ENCODE data around the gene DTD2. TPM values are rescaled to one million over a fixed set of nuclear protein-coding genes. Genes with fewer than 3 reads are reported as not detected.

DTD2 gene
- total RNA-seq, 4 donors from 2014 or later: 7.5 to 62.7 (median 25.9) TPM

DNA sequence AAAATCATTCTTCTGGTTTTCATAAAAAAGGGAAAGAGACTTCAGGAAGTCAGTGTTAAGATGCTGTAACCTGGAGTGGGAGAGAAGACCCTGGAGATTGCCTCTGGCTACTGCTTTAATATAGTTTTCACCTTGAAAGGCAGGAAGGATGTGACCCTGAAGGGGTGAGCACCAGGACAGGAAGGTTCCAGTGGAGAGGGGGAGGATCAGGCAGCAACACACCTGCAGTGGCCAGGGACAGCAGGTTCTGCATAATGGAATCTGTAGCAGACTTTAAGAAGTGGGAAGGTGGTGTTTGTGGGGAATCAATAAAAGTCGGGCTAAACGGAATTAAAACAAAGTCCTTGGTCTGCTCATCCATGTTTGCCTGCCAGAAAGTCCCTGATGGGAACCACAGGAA lies 30.6 kb downstream of the DTD2 start:
- WGBS, 2 donors (ENCODE audit: low coverage in 1 of 2): 80% methylated on average over 2 of the region's 2 CpGs; no CpG with 5 or more reads in 1 of the 2 donors
- Histone ChIP-seq H3K27ac (no peak overlapping the region), H3K4me3 (no peak overlapping the region), H3K4me1 (no peaks in the 10 kb centered on the region), H3K36me3 (no peaks in the 10 kb centered on the region), H3K9me3 (no peaks in the 10 kb centered on the region), H3K27me3 (no peaks in the 10 kb centered on the region)
- DNase-seq: no peak
- TF ChIP-seq, protein P1, sequence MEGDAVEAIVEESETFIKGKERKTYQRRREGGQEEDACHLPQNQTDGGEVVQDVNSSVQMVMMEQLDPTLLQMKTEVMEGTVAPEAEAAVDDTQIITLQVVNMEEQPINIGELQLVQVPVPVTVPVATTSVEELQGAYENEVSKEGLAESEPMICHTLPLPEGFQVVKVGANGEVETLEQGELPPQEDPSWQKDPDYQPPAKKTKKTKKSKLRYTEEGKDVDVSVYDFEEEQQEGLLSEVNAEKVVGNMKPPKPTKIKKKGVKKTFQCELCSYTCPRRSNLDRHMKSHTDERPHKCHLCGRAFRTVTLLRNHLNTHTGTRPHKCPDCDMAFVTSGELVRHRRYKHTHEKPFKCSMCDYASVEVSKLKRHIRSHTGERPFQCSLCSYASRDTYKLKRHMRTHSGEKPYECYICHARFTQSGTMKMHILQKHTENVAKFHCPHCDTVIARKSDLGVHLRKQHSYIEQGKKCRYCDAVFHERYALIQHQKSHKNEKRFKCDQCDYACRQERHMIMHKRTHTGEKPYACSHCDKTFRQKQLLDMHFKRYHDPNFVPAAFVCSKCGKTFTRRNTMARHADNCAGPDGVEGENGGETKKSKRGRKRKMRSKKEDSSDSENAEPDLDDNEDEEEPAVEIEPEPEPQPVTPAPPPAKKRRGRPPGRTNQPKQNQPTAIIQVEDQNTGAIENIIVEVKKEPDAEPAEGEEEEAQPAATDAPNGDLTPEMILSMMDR (IDR thresholded peaks at IDR 0.05): no peak
- TF ChIP-seq EP300 (IDR thresholded peaks at IDR 0.05; ENCODE audit: low read depth) (no peak), POLR2A (IDR thresholded peaks at IDR 0.05) (no peak), POLR2AphosphoS5 (IDR thresholded peaks at IDR 0.05) (no peak)
- in situ Hi-C loops (cut with MboI; ENCODE audit: low pct_ligation_motif_present in 1 of 4, low pct_unique_long_range_greater_than_20kb in 1 of 4, low sequenced_read_pairs in 3 of 4): no loop called here
- intact Hi-C loops (cut with DNase I; ENCODE audit: low total_unique reads): no loop called here

DNA sequence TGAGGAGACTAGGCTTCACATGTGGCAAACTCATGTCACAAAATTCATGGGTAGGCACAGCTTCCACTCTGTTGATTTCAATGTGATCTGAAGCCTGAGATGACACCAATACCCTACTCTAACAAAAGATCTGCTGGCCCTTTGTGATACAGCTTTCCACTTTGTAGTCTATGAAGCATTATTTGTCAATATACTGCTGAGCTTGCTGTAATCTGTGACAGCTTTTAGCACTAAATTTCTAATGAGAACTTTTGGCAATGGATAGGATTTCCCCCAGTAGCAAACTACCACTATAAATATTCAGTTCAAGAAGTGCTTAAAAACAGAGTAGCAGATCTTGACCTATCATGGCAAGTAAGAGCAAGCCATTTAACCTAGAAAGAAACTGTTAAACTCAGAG lies 31.4 kb downstream of the DTD2 start:
- Histone ChIP-seq H3K4me1 (peaks cover 0 to 3% (median 2%) of the 10 kb centered on the region in 4 donors), H3K27ac (no peak overlapping the region), H3K36me3 (no peaks in the 10 kb centered on the region), H3K9me3 (no peaks in the 10 kb centered on the region), H3K27me3 (no peaks in the 10 kb centered on the region), H3K4me3 (no peak overlapping the region)
- intact Hi-C loops (cut with DNase I; ENCODE audit: low total_unique reads) (no loop called here), in situ Hi-C loops (cut with MboI; ENCODE audit: low pct_ligation_motif_present in 1 of 4, low pct_unique_long_range_greater_than_20kb in 1 of 4, low sequenced_read_pairs in 3 of 4) (no loop called here)
- no peak for DNase-seq
- TF ChIP-seq POLR2AphosphoS5 (IDR thresholded peaks at IDR 0.05) (no peak), POLR2A (IDR thresholded peaks at IDR 0.05) (no peak), EP300 (IDR thresholded peaks at IDR 0.05; ENCODE audit: low read depth) (no peak)
- TF ChIP-seq, protein P1 (IDR thresholded peaks at IDR 0.05): no peak

DNA sequence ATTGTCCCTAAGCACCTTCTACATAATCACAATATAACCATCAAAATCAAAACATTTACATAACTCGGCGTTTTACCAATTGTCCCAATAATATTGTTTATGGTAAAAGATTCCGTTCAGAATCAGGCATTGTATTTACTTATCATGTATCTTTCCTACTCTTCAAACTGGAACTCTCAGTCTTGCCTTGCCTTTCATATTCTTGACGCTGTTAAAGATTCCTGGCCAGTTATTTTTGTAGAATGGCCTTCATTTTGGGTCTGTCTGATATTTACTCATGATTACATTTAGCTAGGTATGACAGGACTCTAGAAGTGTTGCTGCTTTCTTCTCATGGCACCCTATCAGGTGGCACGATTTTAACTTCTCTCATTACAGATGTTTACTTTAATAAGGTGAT lies 36.1 kb downstream of the DTD2 start:
- Histone ChIP-seq H3K4me3 (peak overlapping the region in 1 of 4 donors; percentile 85), H3K4me1 (peaks cover 9 to 28% (median 17%) of the 10 kb centered on the region in 4 donors), H3K36me3 (no peaks in the 10 kb centered on the region), H3K9me3 (no peaks in the 10 kb centered on the region), H3K27ac (peak overlapping the region in 3 of 4 donors; percentile 94 to 97 (median 94)), H3K27me3 (no peaks in the 10 kb centered on the region)
- TF ChIP-seq EP300 (IDR thresholded peaks at IDR 0.05; ENCODE audit: low read depth): no peak
- no peak for TF ChIP-seq POLR2AphosphoS5 (IDR thresholded peaks at IDR 0.05)
- TF ChIP-seq, protein P1 (IDR thresholded peaks at IDR 0.05): no peak
- TF ChIP-seq POLR2A (IDR thresholded peaks at IDR 0.05): no peak
- in situ Hi-C loops (cut with MboI; ENCODE audit: low pct_ligation_motif_present in 1 of 4, low pct_unique_long_range_greater_than_20kb in 1 of 4, low sequenced_read_pairs in 3 of 4) (no loop called here), intact Hi-C loops (cut with DNase I; ENCODE audit: low total_unique reads) (no loop called here)
- DNase-seq: no peak
- WGBS, 2 donors (ENCODE audit: low coverage in 1 of 2): 86 to 93% methylated on average over 5 of the region's 5 CpGs

DNA sequence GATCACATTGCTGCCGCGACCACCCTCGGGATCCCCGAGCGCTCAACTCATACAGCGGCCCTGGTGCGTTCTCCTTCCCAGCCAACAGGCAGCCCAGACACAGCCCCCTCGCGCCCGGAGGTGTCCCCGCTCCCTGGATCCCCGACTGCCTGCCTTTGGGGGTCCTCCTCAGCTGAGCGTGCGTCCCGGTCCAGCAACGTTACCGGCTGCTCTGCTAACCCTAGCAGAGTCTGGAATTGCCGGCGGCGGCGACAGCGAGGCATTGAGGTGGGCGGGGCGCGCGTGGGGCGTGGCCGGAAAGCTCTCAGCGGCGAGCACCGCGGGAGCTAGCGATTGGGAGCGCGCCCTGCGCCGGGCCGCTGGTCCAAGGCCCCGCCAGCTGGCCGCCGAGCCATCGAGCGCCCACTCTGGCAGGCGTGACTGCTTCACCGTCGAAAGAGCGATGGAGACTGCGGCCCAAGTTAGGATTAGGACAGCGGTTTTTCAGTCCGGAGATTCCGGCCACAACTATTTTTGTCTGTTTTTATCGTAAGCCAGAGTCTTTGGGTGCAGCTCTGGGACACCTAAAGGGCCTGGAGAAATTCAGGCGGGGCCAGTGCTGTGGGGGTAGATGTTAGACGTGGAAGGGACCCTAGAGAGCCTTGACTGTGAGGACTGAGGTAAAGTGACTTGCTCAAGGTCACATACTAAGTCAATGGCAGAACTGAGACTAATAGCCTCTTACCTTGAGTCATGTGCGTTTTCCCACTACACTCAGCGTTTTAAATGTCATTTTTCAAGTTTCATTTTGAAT lies 36.8 kb downstream of the DTD2 start, which contains the start of gene HEATR5A:
Gene HEATR5A (minus strand): TSS at position 232 of the 793 bp plus-strand sequence. CDS start 17,575 bp downstream, outside the sequence.
- in situ Hi-C loops (cut with MboI; ENCODE audit: low pct_ligation_motif_present in 1 of 4, low pct_unique_long_range_greater_than_20kb in 1 of 4, low sequenced_read_pairs in 3 of 4): no loop called here
- H3K9me3 ChIP-seq: no peaks in the 10 kb centered on the region
- no peaks in the 10 kb centered on the region for H3K27me3 ChIP-seq
- peak within 1 kb of the TSS; percentile 91 to 97 (median 94) for H3K27ac ChIP-seq
- H3K4me3 ChIP-seq: peak within 1 kb of the TSS; percentile 46 to 98 (median 90)
- no peaks in the 10 kb centered on the region for H3K36me3 ChIP-seq
- intact Hi-C loops (cut with DNase I; ENCODE audit: low total_unique reads): no loop called here
- WGBS, 2 donors (ENCODE audit: low coverage in 1 of 2): 0 to 2% methylated on average over 1 to 52 of the region's 56 CpGs
- DNase-seq: peak; percentile 97
- TF ChIP-seq, protein P1 (IDR thresholded peaks at IDR 0.05): peak in 2 of 5 experiments; percentile 31 to 41
- no peak for TF ChIP-seq EP300 (IDR thresholded peaks at IDR 0.05; ENCODE audit: low read depth)
- peak; percentile 99 to 100 (median 99) for TF ChIP-seq POLR2AphosphoS5 (IDR thresholded peaks at IDR 0.05)
- TF ChIP-seq POLR2A (IDR thresholded peaks at IDR 0.05): peak; percentile 99
- H3K4me1 ChIP-seq: peaks cover 9 to 35% (median 17%) of the 10 kb centered on the region in 4 donors
